Epithelial cell of proximal tubule (primary cell): ENCODE data around the gene TBC1D24. TPM values are rescaled to one million over a fixed set of nuclear protein-coding genes. Genes with fewer than 3 reads are reported as not detected.

ENCODE experiments used
- DNase-seq: peaks from one replicate; pipeline ENCODE4 v3.0.0-alpha.2; 2011; ENCODE audit warnings: low read depth
- H3K4me3 ChIP-seq: 2 replicates; pipeline ENCODE4 v1.5.1; 2011; ENCODE audit warnings: low read depth, mild to moderate bottlenecking, low read length
- CTCF ChIP-seq: conservative IDR thresholded peaks from 2 replicates; pipeline ENCODE4 v1.5.1; 2012; ENCODE audit warnings: low read depth, mild to moderate bottlenecking, low read length
- total RNA-seq: library from RNA; depleted of rRNA; stranded (reverse); fragments of >200 nt; gene quantifications from 2 replicates; pipeline ENCODE4 v1.2.3, GENCODE V29; 2015

TBC1D24 gene
- total RNA-seq, 1 donor from 2014 or later: 7.8 TPM

- no peak for TF ChIP-seq CTCF
- DNase-seq: no peak
- no peak overlapping the region for H3K4me3 ChIP-seq
These were observed 13.1 kb downstream of the TBC1D24 start for GRCh38 chr16:2487903-2488531.

GRCh38 chr16:2489581-2489980 lies 14.7 kb downstream of the TBC1D24 start:
- no peak for TF ChIP-seq CTCF
- DNase-seq: no peak
- H3K4me3 ChIP-seq: no peak overlapping the region

- no peak overlapping the region for H3K4me3 ChIP-seq
- TF ChIP-seq CTCF: no peak
- DNase-seq: no peak
These were observed 15.5 kb downstream of the TBC1D24 start for GRCh38 chr16:2490190-2491105.

- DNase-seq: no peak
- TF ChIP-seq CTCF: no peak
- no peak overlapping the region for H3K4me3 ChIP-seq
These were observed 17.4 kb downstream of the TBC1D24 start for GRCh38 chr16:2492292-2492691.

GRCh38 chr16:2493605-2494004 lies 18.7 kb downstream of the TBC1D24 start:
- TF ChIP-seq CTCF: no peak

GRCh38 chr16:2494616-2495015 lies 19.7 kb downstream of the TBC1D24 start:
- H3K4me3 ChIP-seq: no peak overlapping the region
- no peak for DNase-seq
- TF ChIP-seq CTCF: no peak

More at GRCh38 chr16:2493605-2494004, 18.7 kb downstream of the TBC1D24 start:
- H3K4me3 ChIP-seq: no peak overlapping the region
- no peak for DNase-seq
